Stimulated activated effector memory CD8-positive, alpha-beta T cell treated with anti-CD3 and anti-CD28 coated beads, Interleukin-12 subunit alpha, Interleukin-12 subunit beta, amount 100 ng/mL, for 72 hours (primary cell): ENCODE data around the gene VAMP4.

Experiments
- ATAC-seq: fragments of 150-1000 bp; cut with Tn5 transposase; 2 replicates; pipeline ENCODE4 v1.10.0; 2021
- DNase-seq, 2 donors: peaks; one replicate each; pipeline ENCODE4 v3.0.0; 2021 to 2022; ENCODE audit warnings: low spot score in 2 of 2
- H3K27ac Mint-ChIP-seq: one replicate; pipeline ENCODE4 v1.8.0; 2022; ENCODE audit warnings: mild to moderate bottlenecking, mixed read lengths
- H3K36me3 Mint-ChIP-seq: one replicate; pipeline ENCODE4 v1.8.0; 2022; ENCODE audit warnings: mild to moderate bottlenecking, mixed read lengths
- H3K4me1 Mint-ChIP-seq: one replicate; pipeline ENCODE4 v1.8.0; 2022; ENCODE audit warnings: mixed read lengths
- H3K4me3 Mint-ChIP-seq: one replicate; pipeline ENCODE4 v1.8.0; 2022; ENCODE audit warnings: mild to moderate bottlenecking, mixed read lengths
- H3K9me3 Mint-ChIP-seq: one replicate; pipeline ENCODE4 v1.8.0; 2022; ENCODE audit warnings: mixed read lengths

The VAMP4 gene, protein sequence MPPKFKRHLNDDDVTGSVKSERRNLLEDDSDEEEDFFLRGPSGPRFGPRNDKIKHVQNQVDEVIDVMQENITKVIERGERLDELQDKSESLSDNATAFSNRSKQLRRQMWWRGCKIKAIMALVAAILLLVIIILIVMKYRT

GRCh38 chr1:171741872-171742576 is at the start of gene VAMP4:
Gene VAMP4, minus strand, starts transcription at chr1:171742065. Its CDS starts 3,651 bp downstream, at chr1:171738414.
- peak within 1 kb of the TSS; percentile 99 for H3K27ac Mint-ChIP-seq
- peaks cover 40% of the 10 kb centered on the region for H3K4me1 Mint-ChIP-seq
- peak within 1 kb of the TSS; percentile 94 for H3K4me3 Mint-ChIP-seq
- no peaks in the 10 kb centered on the region for H3K9me3 Mint-ChIP-seq
- DNase-seq (peak; percentile 72 to 92), ATAC-seq (peak; percentile 96)
- H3K36me3 Mint-ChIP-seq, result peaks cover 26% of the 10 kb centered on the region

- H3K27ac Mint-ChIP-seq, result no peak overlapping the region
- ATAC-seq, result no peak
- DNase-seq, result no peak
- peaks cover 61% of the 10 kb centered on the region for H3K4me1 Mint-ChIP-seq
- H3K9me3 Mint-ChIP-seq, result no peaks in the 10 kb centered on the region
- peaks cover 97% of the 10 kb centered on the region for H3K36me3 Mint-ChIP-seq
- no peak overlapping the region for H3K4me3 Mint-ChIP-seq
Observed at GRCh38 chr1:171790318-171790717, 48.5 kb upstream of the VAMP4 start.

GRCh38 chr1:171788696-171789095 is 46.8 kb upstream of the VAMP4 start:
- H3K9me3 Mint-ChIP-seq, result no peaks in the 10 kb centered on the region
- H3K4me3 Mint-ChIP-seq, result no peak overlapping the region
- H3K36me3 Mint-ChIP-seq, result peaks cover 91% of the 10 kb centered on the region
- ATAC-seq, result no peak
- peaks cover 61% of the 10 kb centered on the region for H3K4me1 Mint-ChIP-seq
- DNase-seq, result no peak
- no peak overlapping the region for H3K27ac Mint-ChIP-seq

DNA sequence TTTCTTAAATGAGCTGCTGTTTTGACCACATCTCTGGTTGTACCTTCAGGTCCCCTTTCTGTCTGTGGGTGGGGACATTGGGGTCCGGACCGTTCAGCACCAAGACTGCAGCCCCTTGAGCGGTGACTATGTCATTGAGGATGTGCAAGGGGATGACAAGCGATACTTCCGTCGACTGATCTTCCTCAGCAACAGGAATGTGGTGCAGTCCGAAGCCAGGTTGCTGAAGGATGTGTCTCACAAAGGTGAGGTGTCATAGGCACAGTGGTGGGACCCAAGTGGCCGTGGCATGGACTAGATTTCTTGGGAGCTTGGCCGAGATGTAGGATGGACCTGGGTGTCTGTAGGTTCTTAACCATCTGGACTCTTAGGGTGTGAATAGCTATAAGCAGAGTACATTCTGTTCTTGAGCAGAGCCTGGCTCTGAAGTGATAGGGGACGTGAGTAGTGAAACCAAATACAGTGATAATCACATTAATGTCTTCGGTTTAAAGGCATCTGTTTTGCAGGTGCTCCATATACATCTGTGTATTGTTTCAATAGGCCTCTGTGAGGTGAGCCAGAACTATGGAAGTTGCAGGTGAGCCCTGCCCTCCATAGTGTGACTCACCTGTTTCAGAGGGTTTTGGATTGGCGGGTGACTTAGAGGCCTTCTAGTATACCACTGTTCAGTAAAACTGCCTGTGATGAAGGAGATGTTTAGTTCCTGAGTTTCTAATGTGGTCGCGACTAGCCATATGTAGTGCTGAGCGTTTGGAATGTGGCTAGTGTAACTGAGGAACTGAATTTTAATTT is 46.0 kb upstream of the VAMP4 start:
- H3K9me3 Mint-ChIP-seq, result no peaks in the 10 kb centered on the region
- peaks cover 64% of the 10 kb centered on the region for H3K4me1 Mint-ChIP-seq
- ATAC-seq (no peak), DNase-seq (no peak)
- peak overlapping the region; percentile 79 for H3K27ac Mint-ChIP-seq
- H3K4me3 Mint-ChIP-seq, result no peak overlapping the region
- peaks cover 87% of the 10 kb centered on the region for H3K36me3 Mint-ChIP-seq

GRCh38 chr1:171786534-171786933 is 44.7 kb upstream of the VAMP4 start:
- ATAC-seq (no peak), DNase-seq (no peak)
- Mint-ChIP-seq H3K4me3 (peak overlapping the region; percentile 96), H3K4me1 (peaks cover 74% of the 10 kb centered on the region), H3K27ac (peak overlapping the region; percentile 79), H3K36me3 (peaks cover 87% of the 10 kb centered on the region), H3K9me3 (no peaks in the 10 kb centered on the region)

GRCh38 chr1:171785766-171786165 is 43.9 kb upstream of the VAMP4 start:
- H3K36me3 Mint-ChIP-seq, result peaks cover 83% of the 10 kb centered on the region
- peak overlapping the region; percentile 96 for H3K4me3 Mint-ChIP-seq
- no peaks in the 10 kb centered on the region for H3K9me3 Mint-ChIP-seq
- peaks cover 73% of the 10 kb centered on the region for H3K4me1 Mint-ChIP-seq
- ATAC-seq, result no peak
- no peak for DNase-seq
- peak overlapping the region; percentile 79 for H3K27ac Mint-ChIP-seq

- peak overlapping the region; percentile 79 for H3K27ac Mint-ChIP-seq
- H3K9me3 Mint-ChIP-seq, result no peaks in the 10 kb centered on the region
- peaks cover 80% of the 10 kb centered on the region for H3K4me1 Mint-ChIP-seq
- peaks cover 73% of the 10 kb centered on the region for H3K36me3 Mint-ChIP-seq
- H3K4me3 Mint-ChIP-seq, result peak overlapping the region; percentile 96
- ATAC-seq (no peak), DNase-seq (no peak)
Observed at GRCh38 chr1:171784784-171785183, 42.9 kb upstream of the VAMP4 start.

DNA sequence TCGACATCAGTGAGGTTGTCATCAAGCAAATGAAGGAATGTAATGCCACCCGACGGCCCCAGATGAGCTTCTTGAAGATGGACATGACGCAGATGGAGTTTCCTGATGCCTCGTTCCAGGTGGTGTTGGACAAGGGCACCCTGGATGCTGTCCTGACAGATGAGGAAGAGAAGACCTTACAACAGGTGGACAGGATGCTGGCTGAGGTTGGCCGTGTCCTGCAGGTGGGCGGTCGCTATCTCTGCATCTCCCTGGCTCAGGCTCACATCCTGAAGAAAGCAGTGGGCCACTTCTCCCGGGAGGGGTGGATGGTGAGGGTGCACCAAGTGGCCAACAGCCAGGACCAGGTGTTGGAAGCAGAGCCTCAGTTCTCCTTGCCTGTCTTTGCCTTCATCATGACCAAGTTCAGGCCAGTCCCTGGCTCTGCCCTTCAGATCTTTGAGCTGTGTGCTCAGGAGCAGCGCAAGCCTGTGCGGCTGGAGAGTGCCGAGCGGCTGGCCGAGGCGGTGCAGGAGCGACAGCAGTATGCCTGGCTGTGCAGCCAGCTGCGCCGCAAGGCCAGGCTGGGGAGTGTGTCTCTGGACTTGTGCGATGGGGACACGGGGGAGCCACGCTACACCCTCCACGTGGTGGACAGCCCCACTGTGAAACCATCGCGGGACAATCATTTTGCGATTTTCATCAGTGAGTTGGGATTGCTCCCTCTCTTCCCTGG is 42.1 kb upstream of the VAMP4 start:
- Mint-ChIP-seq H3K27ac (peak overlapping the region; percentile 79), H3K36me3 (peaks cover 65% of the 10 kb centered on the region), H3K9me3 (no peaks in the 10 kb centered on the region), H3K4me1 (peaks cover 75% of the 10 kb centered on the region), H3K4me3 (peak overlapping the region; percentile 96)
- DNase-seq (no peak), ATAC-seq (no peak)

GRCh38 chr1:171781176-171781875 is 39.5 kb upstream of the VAMP4 start, which contains the start of gene METTL13:
Gene METTL13, plus strand, starts transcription at chr1:171781660. Its CDS starts 308 bp downstream, at chr1:171781968.
- Mint-ChIP-seq H3K4me1 (peaks cover 57% of the 10 kb centered on the region), H3K27ac (peak within 1 kb of the TSS; percentile 98), H3K9me3 (no peaks in the 10 kb centered on the region), H3K4me3 (peak within 1 kb of the TSS; percentile 96), H3K36me3 (peaks cover 39% of the 10 kb centered on the region)
- ATAC-seq (peak; percentile 97), DNase-seq (peak; percentile 91 to 97)

DNA sequence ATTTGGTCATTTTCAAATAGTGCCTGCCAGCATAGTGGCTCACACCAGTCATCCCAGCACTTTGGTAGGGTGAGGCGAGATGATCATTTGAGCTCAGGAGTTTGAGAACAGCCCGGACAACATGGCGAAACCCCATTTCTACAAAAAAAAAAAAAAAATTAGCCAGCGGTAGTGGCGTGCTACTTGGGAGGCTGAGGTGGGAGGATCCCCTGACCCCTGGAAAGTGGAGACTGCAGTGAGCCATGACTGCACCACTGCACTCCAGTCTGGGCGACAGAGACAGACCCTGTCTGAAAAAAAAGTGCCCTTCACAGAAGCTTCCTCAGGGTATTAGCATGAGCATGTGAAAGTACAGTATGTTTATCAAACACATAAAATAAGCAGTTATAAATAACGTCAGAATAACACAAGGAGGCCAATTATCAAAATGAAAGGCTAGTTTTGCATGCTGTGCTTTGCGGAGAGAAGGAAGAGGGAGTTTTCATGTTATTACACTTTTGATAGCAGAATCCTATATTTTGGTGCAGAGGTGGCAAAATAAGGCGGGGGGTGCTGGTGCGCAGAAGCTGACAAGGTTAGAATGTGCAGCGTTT is 38.8 kb upstream of the VAMP4 start:
- peak overlapping the region; percentile 96 for H3K4me3 Mint-ChIP-seq
- peaks cover 50% of the 10 kb centered on the region for H3K4me1 Mint-ChIP-seq
- peak overlapping the region; percentile 98 for H3K27ac Mint-ChIP-seq
- H3K36me3 Mint-ChIP-seq, result peaks cover 32% of the 10 kb centered on the region
- H3K9me3 Mint-ChIP-seq, result no peaks in the 10 kb centered on the region
- DNase-seq (no peak), ATAC-seq (no peak)

DNA sequence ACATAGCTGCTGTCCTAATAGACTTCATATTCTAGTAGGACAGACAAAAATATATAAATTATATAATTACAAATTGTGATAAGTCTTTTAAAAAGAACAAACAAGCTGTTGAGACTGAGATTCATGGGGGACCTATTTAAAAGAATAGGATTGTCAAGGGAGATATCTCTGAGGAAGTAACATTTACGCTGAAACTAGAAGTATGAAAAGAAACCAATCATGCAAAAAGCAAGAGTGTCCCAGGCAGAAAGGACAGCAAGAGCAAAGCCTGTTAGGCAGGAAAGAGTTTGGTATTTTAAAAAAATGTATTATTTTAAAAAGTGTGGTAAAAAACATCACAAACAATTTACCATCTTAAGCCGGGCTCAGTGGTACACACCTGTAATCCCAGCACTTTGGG is 30.4 kb upstream of the VAMP4 start:
- ATAC-seq (no peak), DNase-seq (no peak)
- Mint-ChIP-seq H3K9me3 (no peaks in the 10 kb centered on the region), H3K36me3 (no peaks in the 10 kb centered on the region), H3K4me1 (no peaks in the 10 kb centered on the region), H3K27ac (no peak overlapping the region), H3K4me3 (no peak overlapping the region)

DNA sequence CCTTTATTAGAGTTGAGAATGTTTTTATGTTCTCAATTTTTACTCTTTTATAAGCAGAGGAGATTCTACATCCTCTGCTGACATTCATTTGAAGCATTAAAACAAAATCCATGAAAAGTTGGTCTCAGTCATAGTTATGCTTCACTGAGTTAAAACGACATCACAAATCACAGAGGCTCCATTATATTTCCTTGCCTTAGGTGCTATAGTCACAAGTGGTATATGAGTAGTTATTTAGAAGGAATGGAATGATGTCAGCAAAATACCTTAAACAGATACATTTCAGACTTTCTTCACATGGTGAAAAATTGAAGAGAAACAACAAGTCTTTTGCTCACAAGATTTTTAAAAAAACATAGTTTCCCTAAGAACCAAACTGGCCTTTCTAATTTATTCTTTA is 27.9 kb upstream of the VAMP4 start:
- Mint-ChIP-seq H3K4me3 (no peak overlapping the region), H3K36me3 (no peaks in the 10 kb centered on the region), H3K4me1 (no peaks in the 10 kb centered on the region), H3K9me3 (no peaks in the 10 kb centered on the region), H3K27ac (no peak overlapping the region)
- ATAC-seq (no peak), DNase-seq (no peak)

DNA sequence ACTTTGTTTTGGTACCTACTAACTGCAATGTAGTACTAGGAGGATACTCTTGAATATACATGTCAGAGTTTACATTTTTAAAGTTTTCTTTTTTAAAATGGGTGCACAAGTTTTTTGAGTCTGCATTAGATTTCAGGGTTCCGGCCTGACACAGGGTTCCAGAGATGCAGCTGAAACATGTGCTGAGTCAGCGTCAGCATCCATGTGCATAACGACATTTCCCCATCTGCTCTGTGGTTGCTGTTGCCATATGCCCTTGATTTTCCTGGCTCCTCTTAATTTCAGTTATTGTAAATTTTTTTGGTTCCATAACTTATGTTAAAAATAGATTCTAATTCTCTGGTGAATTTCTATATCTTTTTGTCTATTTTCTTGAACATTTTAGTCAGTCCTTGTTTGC is 27.3 kb upstream of the VAMP4 start:
- H3K4me1 Mint-ChIP-seq, result no peaks in the 10 kb centered on the region
- DNase-seq (no peak), ATAC-seq (no peak)
- H3K27ac Mint-ChIP-seq, result no peak overlapping the region
- no peak overlapping the region for H3K4me3 Mint-ChIP-seq
- no peaks in the 10 kb centered on the region for H3K36me3 Mint-ChIP-seq
- no peaks in the 10 kb centered on the region for H3K9me3 Mint-ChIP-seq

DNA sequence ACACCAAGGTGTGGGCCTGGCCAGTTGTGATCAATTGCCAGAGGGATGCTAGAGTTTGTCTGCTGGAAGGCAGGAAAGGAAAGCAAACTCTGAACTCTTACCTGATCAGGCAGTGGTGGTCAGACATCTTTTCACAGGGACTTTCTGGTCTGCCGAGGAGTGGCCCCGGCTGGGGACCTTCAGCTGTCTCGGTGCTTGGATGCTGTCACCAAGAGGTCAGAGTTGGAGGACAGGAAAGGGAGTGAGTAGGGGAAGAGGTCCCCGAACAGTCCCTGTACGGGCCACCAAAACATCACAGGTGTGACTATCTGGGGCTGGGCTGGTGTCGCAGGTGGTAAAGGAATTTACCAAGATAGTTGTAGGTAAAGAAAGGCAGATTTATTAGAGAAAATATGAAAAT is 21.9 kb upstream of the VAMP4 start:
- no peak for ATAC-seq
- Mint-ChIP-seq H3K9me3 (no peaks in the 10 kb centered on the region), H3K4me1 (no peaks in the 10 kb centered on the region), H3K36me3 (no peaks in the 10 kb centered on the region), H3K27ac (no peak overlapping the region), H3K4me3 (no peak overlapping the region)
- DNase-seq, result peak in 1 of 2 donors; percentile 38
